IMR-90 (cell line): ENCODE measurements around the gene DMAP1. TPM values are rescaled to one million over a fixed set of nuclear protein-coding genes. Genes with fewer than 3 reads are reported as not detected.
A peak's percentile ranks its signal among the peaks of the same experiment; 100 is the strongest.

Experiments used
- ATAC-seq: fragments of 200-7000 bp; cut with Tn5 transposase; 2 replicates; pipeline ENCODE4 v1.9.1; 2020; ENCODE audit warnings: low read depth, mild to moderate bottlenecking, moderate library complexity
- BruUV-seq: library from RNA; stranded (reverse); fragments of 400-500 nt; replicated peaks from 2 replicates; lab custom pipeline; 2021; lab: Mats Ljungman, UMichigan
- CTCF ChIA-PET: fragments of 300-600 bp; formaldehyde crosslinking; extraction: SDS; loops from one replicate; lab custom pipeline; 2021; ENCODE audit warnings: antibody characterized with exemption; lab: Yijun Ruan, JAX
- POLR2A ChIA-PET: fragments of 300-600 bp; sonication (Branson Sonifier 250); formaldehyde crosslinking; loops from one replicate; lab custom pipeline; 2022; ENCODE audit warnings: antibody characterized with exemption; ENCODE audit not compliant: unreplicated experiment; lab: Charles Lee
- DNase-seq: peaks from one replicate; pipeline ENCODE4 v3.0.0; 2013
- H2AFZ ChIP-seq: replicated peaks from 2 replicates; pipeline ENCODE3; 2013; ENCODE audit warnings: low read length, mild to moderate bottlenecking; ENCODE audit not compliant: poor library complexity
- H2AK5ac ChIP-seq: 2 replicates; pipeline ENCODE4 v1.6.1; 2013; ENCODE audit warnings: low read depth, low read length, inconsistent platforms
- H2AK9ac ChIP-seq: replicated peaks from 2 replicates; pipeline ENCODE3; 2013; ENCODE audit warnings: mild to moderate bottlenecking, low read depth, low read length, moderate library complexity; ENCODE audit not compliant: poor library complexity
- H2BK120ac ChIP-seq: 2 replicates; pipeline ENCODE4 v1.6.1; 2013; ENCODE audit warnings: low read depth, low read length, inconsistent platforms
- H2BK15ac ChIP-seq: 3 replicates; pipeline ENCODE4 v1.6.1; 2013; ENCODE audit warnings: low read depth, low read length, inconsistent platforms
- H2BK20ac ChIP-seq: 2 replicates; pipeline ENCODE4 v1.6.1; 2013; ENCODE audit warnings: low read depth, mild to moderate bottlenecking, inconsistent platforms, low read length, moderate library complexity
- H2BK5ac ChIP-seq: 2 replicates; pipeline ENCODE4 v1.6.1; 2013; ENCODE audit warnings: mild to moderate bottlenecking, low read depth, low read length, inconsistent platforms; ENCODE audit not compliant: poor library complexity, severe bottlenecking
- H3K14ac ChIP-seq: replicated peaks from 2 replicates; pipeline ENCODE4 v1.6.1; 2013; ENCODE audit warnings: low read depth, low read length, inconsistent platforms
- H3K18ac ChIP-seq: 2 replicates; pipeline ENCODE4 v1.6.1; 2013; ENCODE audit warnings: low read depth, low read length, control low read depth
- H3K23ac ChIP-seq: 2 replicates; pipeline ENCODE4 v1.6.1; 2013; ENCODE audit warnings: low read depth, low read length, inconsistent platforms
- H3K27ac ChIP-seq: 2 replicates; pipeline ENCODE4 v1.5.1; 2013; ENCODE audit warnings: mild to moderate bottlenecking, control low read depth, low read length; ENCODE audit not compliant: insufficient read depth
- H3K27me3 ChIP-seq: 2 replicates; pipeline ENCODE4 v1.6.1; 2013; ENCODE audit warnings: low read length; ENCODE audit not compliant: control insufficient read depth, insufficient read depth
- H3K36me3 ChIP-seq: 2 replicates; pipeline ENCODE4 v1.6.1; 2013; ENCODE audit warnings: low read length, mixed read lengths; ENCODE audit not compliant: control insufficient read depth, insufficient read depth
- H3K4ac ChIP-seq: 2 replicates; pipeline ENCODE4 v1.6.1; 2013; ENCODE audit warnings: low read depth, low read length, inconsistent platforms
- H3K4me1 ChIP-seq: 2 replicates; pipeline ENCODE4 v1.6.1; 2013; ENCODE audit warnings: low read length, mixed read lengths; ENCODE audit not compliant: control insufficient read depth, insufficient read depth
- H3K4me2 ChIP-seq: 2 replicates; pipeline ENCODE4 v1.6.1; 2013; ENCODE audit warnings: low read depth, mild to moderate bottlenecking, control low read depth, low read length, moderate library complexity
- H3K4me3 ChIP-seq: 2 replicates; pipeline ENCODE4 v1.5.1; 2013; ENCODE audit warnings: low read depth, mild to moderate bottlenecking, control low read depth, low read length, moderate library complexity; ENCODE audit not compliant: insufficient read depth
- H3K56ac ChIP-seq: 2 replicates; pipeline ENCODE4 v1.6.1; 2013; ENCODE audit warnings: low read length, inconsistent platforms; ENCODE audit not compliant: insufficient read depth; ENCODE audit errors: extremely low read depth
- H3K79me1 ChIP-seq, 2 experiments: 2 replicates each; pipeline ENCODE4 v1.6.1; 2013; ENCODE audit warnings: low read length in 2 of 2, inconsistent platforms in 1 of 2, low read depth in 1 of 2
- H3K9ac ChIP-seq: 2 replicates; pipeline ENCODE4 v1.6.1; 2013; ENCODE audit warnings: low read depth, low read length, control low read depth
- H3K9me1 ChIP-seq: 2 replicates; pipeline ENCODE4 v1.6.1; 2013; ENCODE audit warnings: low read length, inconsistent platforms; ENCODE audit not compliant: insufficient read depth
- H3K9me3 ChIP-seq: 2 replicates; pipeline ENCODE4 v1.6.1; 2013; ENCODE audit warnings: low read length; ENCODE audit not compliant: control insufficient read depth, insufficient read depth
- H4K20me1 ChIP-seq: 2 replicates; pipeline ENCODE4 v1.6.1; 2013; ENCODE audit warnings: low read length, inconsistent platforms; ENCODE audit not compliant: insufficient read depth
- H4K5ac ChIP-seq: 2 replicates; pipeline ENCODE4 v1.6.1; 2013; ENCODE audit warnings: mild to moderate bottlenecking, low read depth, low read length, control low read depth
- H4K8ac ChIP-seq, 2 experiments: 2 replicates each; pipeline ENCODE4 v1.6.1; 2013; ENCODE audit warnings: low read depth in 2 of 2, low read length in 2 of 2, control low read depth in 1 of 2, inconsistent platforms in 1 of 2
- H4K91ac ChIP-seq: 2 replicates; pipeline ENCODE4 v1.6.1; 2013; ENCODE audit warnings: low read depth, low read length, inconsistent platforms; ENCODE audit not compliant: insufficient read depth
- CEBPB ChIP-seq: IDR thresholded peaks from 2 replicates; pipeline ENCODE4 v1.6.1; 2012; ENCODE audit warnings: low read depth, low read length, improper control_type of control experiment
- CHD1 ChIP-seq: IDR thresholded peaks from 2 replicates; pipeline ENCODE4 v1.6.1; 2012; ENCODE audit warnings: low read depth, low read length, improper control_type of control experiment
- WGBS, 2 experiments: methylation state at CpG; one replicate each; pipeline versions ENCODE4 v1.1.5 to v1.1.7; 2013; ENCODE audit warnings: missing lambda C conversion rate in 2 of 2; ENCODE audit not compliant: insufficient read length in 1 of 2; ENCODE audit errors: extremely low coverage in 2 of 2; 5-methylcytosine and 5-hydroxymethylcytosine counted together
- dilution Hi-C: fragments of 300-500 bp; cut with HindIII; formaldehyde crosslinking; loops from one replicate; pipeline ENCODE4 v1.14.3; 2018; ENCODE audit warnings: low sequenced_read_pairs; ENCODE audit not compliant: unreplicated experiment
- in situ Hi-C: fragments of 300-500 bp; cut with MboI; formaldehyde crosslinking; loops from 3 replicates; pipeline ENCODE4 v1.14.3; 2019; ENCODE audit warnings: low sequenced_read_pairs, inconsistent platforms, mixed read lengths
- intact Hi-C: fragments of 100-400 bp; cut with micrococcal nuclease; formaldehyde crosslinking; loops from 2 replicates; pipeline ENCODE4 v1.10.0; 2022
- polyA plus RNA-seq, 3 experiments: library from polyadenylated mRNA; depleted of rRNA; stranded (reverse); fragments of >200 nt; gene quantifications; 2 replicates each; pipeline ENCODE4 v1.2.3, GENCODE V29; 2012; ENCODE audit warnings: low replicate concordance in 1 of 3
- total RNA-seq: library from RNA; depleted of rRNA; stranded (reverse); fragments of >200 nt; gene quantifications from 2 replicates; pipeline ENCODE4 v1.2.3, GENCODE V29; 2012

Gene DMAP1
- total and polyA plus RNA-seq, 2 of the 4 experiments (the other 2 are of a cell fraction) = 22.2 to 34.3 TPM

DNA sequence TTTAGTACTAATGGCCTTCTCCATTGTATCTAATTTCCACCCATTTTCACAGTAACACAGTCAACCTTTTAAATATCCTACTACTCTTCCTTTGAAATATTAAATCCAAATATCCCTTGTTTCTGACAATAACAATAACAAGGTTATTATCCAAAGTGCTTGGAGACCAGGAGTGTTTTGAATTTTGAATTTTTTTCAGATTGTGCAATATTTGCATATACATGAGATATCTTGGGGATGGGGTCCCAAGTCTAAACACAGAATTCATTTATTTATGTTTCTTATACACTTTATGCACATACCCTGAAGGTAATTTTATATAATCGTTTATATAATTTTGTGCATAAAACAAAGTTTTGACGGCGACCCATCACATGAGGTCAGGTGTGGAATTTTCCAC, 17.5 kb downstream of the DMAP1 start:
- 92% methylated on average over 2 of the region's 3 CpGs; no CpG with 5 or more reads in 1 of the 2 experiments for WGBS, 2 experiments
- TF ChIP-seq CHD1 (no peak), CEBPB (peak; percentile 72)
- Histone ChIP-seq H4K20me1 (no peaks in the 10 kb centered on the region), H2AFZ (no peak overlapping the region), H4K8ac (no peak overlapping the region), H3K56ac (no peak overlapping the region), H2AK9ac (no peak overlapping the region), H3K9me1 (peaks cover 5% of the 10 kb centered on the region; the same call in 1 of the 2 replicates), H3K9ac (no peak overlapping the region), H2BK15ac (no peak overlapping the region), H2BK120ac (no peak overlapping the region), H3K14ac (no peak overlapping the region), H3K27ac (no peak overlapping the region), H3K4me1 (no peaks in the 10 kb centered on the region), H2BK20ac (no peak overlapping the region), H4K5ac (no peak overlapping the region), H3K18ac (no peak overlapping the region), H2BK5ac (no peak overlapping the region), H4K91ac (no peak overlapping the region), H3K23ac (no peak overlapping the region), H2AK5ac (no peak overlapping the region), H3K4me2 (no peak overlapping the region), H3K27me3 (no peaks in the 10 kb centered on the region), H3K79me1 (no peaks in the 10 kb centered on the region; a peak in 1 of 4 replicates), H3K4me3 (no peak overlapping the region), H3K9me3 (no peaks in the 10 kb centered on the region), H3K36me3 (peaks cover 3% of the 10 kb centered on the region; the same call in 1 of the 2 replicates), H3K4ac (no peak overlapping the region)
- BruUV-seq = no TSS peak
- in situ Hi-C loops = no loop called here
- dilution Hi-C loops = no loop called here
- POLR2A ChIA-PET = no interaction called here
- CTCF ChIA-PET = no interaction called here
- no peak for DNase-seq
- intact Hi-C loops = no loop called here
- no peak for ATAC-seq
